ENCODE results near the gene PIAS1. TPM values are rescaled to one million over a fixed set of nuclear protein-coding genes. Genes with fewer than 3 reads are reported as not detected.

The PIAS1 gene
- polyA plus RNA-seq, 2 of the 4 experiments (the other 2 are of a cell fraction) = 23.2 to 49.5 TPM

DNA sequence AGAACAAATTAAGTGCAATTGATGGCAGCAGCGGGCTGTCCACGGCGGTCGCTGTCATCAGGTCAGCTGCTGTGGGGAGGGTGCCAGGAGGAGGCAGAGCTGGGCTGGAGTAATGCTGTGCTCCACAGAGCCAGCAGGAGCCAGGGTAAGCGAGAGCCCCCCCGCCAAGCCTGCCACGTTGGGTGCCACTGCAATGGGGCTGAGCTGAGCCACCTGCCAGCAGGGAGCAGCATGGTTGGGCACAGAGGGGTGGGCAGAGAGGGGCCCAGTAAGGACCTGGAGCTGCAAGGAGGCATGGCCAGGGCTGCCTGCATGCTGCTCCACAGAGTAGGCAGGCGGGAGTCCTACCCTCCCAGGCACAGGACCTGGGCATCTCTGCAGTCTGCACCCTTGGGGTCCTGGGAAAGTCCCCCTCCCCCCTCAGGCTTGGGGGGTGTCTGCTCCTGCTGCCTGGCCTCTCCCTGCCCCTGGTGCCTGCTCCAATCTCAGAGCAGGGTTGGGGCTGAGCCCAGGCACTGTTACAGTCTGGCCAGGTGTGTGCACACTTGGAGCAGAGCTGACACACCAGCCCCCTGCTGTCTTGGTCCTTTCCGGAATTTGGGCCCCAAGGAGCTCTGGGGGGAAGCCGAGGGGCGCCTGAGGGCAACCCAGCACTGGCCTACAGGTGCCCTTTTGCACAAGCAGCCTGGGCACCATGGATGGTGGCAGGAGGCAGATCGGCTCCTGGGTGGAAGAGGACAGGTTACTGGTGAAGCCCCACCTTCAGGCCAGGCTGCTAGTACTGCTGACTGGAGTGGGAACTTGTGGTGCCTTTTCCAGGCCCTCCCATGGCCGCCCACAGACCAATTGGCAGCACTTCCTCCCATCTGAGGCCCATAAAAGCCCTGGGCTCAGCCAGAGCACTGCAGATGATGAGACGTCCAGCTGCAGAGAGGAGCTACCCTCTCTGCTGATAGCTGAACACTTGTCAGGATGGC is 8.5 kb upstream of the PIAS1 start:
- Histone ChIP-seq H3K27ac (peak overlapping the region; percentile 9 to 26; a peak in 2 of 6 replicates), H3K9me3 (no peaks in the 10 kb centered on the region), H3K4me3 (no peak overlapping the region), H3K4me2 (no peak overlapping the region), H3K4me1 (peaks cover 41% of the 10 kb centered on the region)
- TF ChIP-seq ZNF302 (CRISPR knock-in tag; IDR thresholded peaks at IDR 0.05) = no peak
- TF ChIP-seq, protein P1, sequence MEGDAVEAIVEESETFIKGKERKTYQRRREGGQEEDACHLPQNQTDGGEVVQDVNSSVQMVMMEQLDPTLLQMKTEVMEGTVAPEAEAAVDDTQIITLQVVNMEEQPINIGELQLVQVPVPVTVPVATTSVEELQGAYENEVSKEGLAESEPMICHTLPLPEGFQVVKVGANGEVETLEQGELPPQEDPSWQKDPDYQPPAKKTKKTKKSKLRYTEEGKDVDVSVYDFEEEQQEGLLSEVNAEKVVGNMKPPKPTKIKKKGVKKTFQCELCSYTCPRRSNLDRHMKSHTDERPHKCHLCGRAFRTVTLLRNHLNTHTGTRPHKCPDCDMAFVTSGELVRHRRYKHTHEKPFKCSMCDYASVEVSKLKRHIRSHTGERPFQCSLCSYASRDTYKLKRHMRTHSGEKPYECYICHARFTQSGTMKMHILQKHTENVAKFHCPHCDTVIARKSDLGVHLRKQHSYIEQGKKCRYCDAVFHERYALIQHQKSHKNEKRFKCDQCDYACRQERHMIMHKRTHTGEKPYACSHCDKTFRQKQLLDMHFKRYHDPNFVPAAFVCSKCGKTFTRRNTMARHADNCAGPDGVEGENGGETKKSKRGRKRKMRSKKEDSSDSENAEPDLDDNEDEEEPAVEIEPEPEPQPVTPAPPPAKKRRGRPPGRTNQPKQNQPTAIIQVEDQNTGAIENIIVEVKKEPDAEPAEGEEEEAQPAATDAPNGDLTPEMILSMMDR (IDR thresholded peaks at IDR 0.05) = no peak
- TF ChIP-seq BCL3 (IDR thresholded peaks at IDR 0.05) = no peak
- no peak for TF ChIP-seq NFE2L2 (conservative IDR thresholded peaks at IDR 0.05; ENCODE audit: low read length)
- TF ChIP-seq, protein P2, sequence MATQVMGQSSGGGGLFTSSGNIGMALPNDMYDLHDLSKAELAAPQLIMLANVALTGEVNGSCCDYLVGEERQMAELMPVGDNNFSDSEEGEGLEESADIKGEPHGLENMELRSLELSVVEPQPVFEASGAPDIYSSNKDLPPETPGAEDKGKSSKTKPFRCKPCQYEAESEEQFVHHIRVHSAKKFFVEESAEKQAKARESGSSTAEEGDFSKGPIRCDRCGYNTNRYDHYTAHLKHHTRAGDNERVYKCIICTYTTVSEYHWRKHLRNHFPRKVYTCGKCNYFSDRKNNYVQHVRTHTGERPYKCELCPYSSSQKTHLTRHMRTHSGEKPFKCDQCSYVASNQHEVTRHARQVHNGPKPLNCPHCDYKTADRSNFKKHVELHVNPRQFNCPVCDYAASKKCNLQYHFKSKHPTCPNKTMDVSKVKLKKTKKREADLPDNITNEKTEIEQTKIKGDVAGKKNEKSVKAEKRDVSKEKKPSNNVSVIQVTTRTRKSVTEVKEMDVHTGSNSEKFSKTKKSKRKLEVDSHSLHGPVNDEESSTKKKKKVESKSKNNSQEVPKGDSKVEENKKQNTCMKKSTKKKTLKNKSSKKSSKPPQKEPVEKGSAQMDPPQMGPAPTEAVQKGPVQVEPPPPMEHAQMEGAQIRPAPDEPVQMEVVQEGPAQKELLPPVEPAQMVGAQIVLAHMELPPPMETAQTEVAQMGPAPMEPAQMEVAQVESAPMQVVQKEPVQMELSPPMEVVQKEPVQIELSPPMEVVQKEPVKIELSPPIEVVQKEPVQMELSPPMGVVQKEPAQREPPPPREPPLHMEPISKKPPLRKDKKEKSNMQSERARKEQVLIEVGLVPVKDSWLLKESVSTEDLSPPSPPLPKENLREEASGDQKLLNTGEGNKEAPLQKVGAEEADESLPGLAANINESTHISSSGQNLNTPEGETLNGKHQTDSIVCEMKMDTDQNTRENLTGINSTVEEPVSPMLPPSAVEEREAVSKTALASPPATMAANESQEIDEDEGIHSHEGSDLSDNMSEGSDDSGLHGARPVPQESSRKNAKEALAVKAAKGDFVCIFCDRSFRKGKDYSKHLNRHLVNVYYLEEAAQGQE (IDR thresholded peaks at IDR 0.05) = no peak
- TF ChIP-seq HDAC2 (IDR thresholded peaks at IDR 0.05) = no peak
- no peak for TF ChIP-seq TFCP2L1 (CRISPR knock-in tag; IDR thresholded peaks at IDR 0.05)
- TF ChIP-seq ZFP36 (IDR thresholded peaks at IDR 0.05; ENCODE audit: borderline replicate concordance, partially characterized antibody) = no peak
- no peak for TF ChIP-seq RNF2 (IDR thresholded peaks at IDR 0.05; ENCODE audit: borderline replicate concordance, low read depth)
- TF ChIP-seq EHF (CRISPR knock-in tag; IDR thresholded peaks at IDR 0.05) = no peak
- TF ChIP-seq CHD2 (IDR thresholded peaks at IDR 0.05; ENCODE audit: low read length, partially characterized antibody) = no peak
- no peak for TF ChIP-seq POLR2A (IDR thresholded peaks at IDR 0.05; ENCODE audit: low read length)
- TF ChIP-seq, protein P3, sequence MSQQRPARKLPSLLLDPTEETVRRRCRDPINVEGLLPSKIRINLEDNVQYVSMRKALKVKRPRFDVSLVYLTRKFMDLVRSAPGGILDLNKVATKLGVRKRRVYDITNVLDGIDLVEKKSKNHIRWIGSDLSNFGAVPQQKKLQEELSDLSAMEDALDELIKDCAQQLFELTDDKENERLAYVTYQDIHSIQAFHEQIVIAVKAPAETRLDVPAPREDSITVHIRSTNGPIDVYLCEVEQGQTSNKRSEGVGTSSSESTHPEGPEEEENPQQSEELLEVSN (IDR thresholded peaks at IDR 0.05; ENCODE audit: borderline replicate concordance, low read depth) = no peak
- TF ChIP-seq HOXB5 (CRISPR knock-in tag; IDR thresholded peaks at IDR 0.05) = no peak
- TF ChIP-seq CEBPB (IDR thresholded peaks at IDR 0.05) = no peak
- TF ChIP-seq KDM5A (IDR thresholded peaks at IDR 0.05) = no peak
- TF ChIP-seq FOSB (CRISPR knock-in tag; IDR thresholded peaks at IDR 0.05) = no peak
- CTCF ChIA-PET = interaction anchor here (0.7 to 7.3 kb wide), 6 partner anchors 16 to 182 kb away, joined by 3 to 77 read pairs (median 4); no protein-coding TSS in a partner anchor
- peak in 1 of 2 experiments; percentile 49 for DNase-seq (ENCODE audit: low read depth in 1 of 2, low spot score in 1 of 2)
- 63% methylated on average over 14 of the region's 14 CpGs for WGBS (ENCODE audit: missing lambda C conversion rate)
- POLR2A ChIA-PET = interaction anchor here (1.4 kb wide), 1 partner anchor 9 kb away, joined by 4 read pairs; the partner anchor contains the start of gene PIAS1
- FAIRE-seq = no peak
- peak; percentile 54 to 73 for ATAC-seq

- ATAC-seq = no peak
- Histone ChIP-seq H3K27ac (peak overlapping the region; percentile 10 to 37; a peak in 2 of 6 replicates), H3K4me2 (peak overlapping the region; percentile 4), H3K4me1 (peaks cover 36% of the 10 kb centered on the region), H3K4me3 (no peak overlapping the region), H3K9me3 (no peaks in the 10 kb centered on the region)
- ChIA-PET POLR2A (no interaction called here), CTCF (interaction anchor here (1.2 to 7.3 kb wide), 2 partner anchors 10 to 184 kb away, joined by 4 to 77 read pairs; no protein-coding TSS in a partner anchor)
- 62% methylated on average over 3 of the region's 3 CpGs for WGBS (ENCODE audit: missing lambda C conversion rate)
- DNase-seq (ENCODE audit: low read depth in 1 of 2, low spot score in 1 of 2) = peak in 1 of 2 experiments; percentile 33
- TF ChIP-seq, protein P3 (IDR thresholded peaks at IDR 0.05; ENCODE audit: borderline replicate concordance, low read depth) = no peak
- no peak for TF ChIP-seq POLR2AphosphoS2 (conservative IDR thresholded peaks at IDR 0.05; ENCODE audit: low read length)
- no peak; the same call in 1 of the 2 replicates for TF ChIP-seq FOSL2 (IDR thresholded peaks at IDR 0.05)
- peak; percentile 38 for TF ChIP-seq FOSL2 (CRISPR knock-in tag; IDR thresholded peaks at IDR 0.05)
- peak; percentile 7 for FAIRE-seq
Measured at GRCh38 chr15:68047826-68048225, 6.3 kb upstream of the PIAS1 start.
